HG03280 (cell line): ENCODE measurements around the gene LRRC8D.
"Not testable (repeated sequence)": the region's sequence is repeated elsewhere in the genome, so short reads cannot be mapped to it uniquely, and the experiment has no call there.

Experiments used
- ATAC-seq: cut with Tn5 transposase; IDR thresholded peaks from one replicate; pipeline ENCODE4 v1.9.1; 2021; ENCODE audit warnings: mild to moderate bottlenecking, moderate library complexity; ENCODE audit not compliant: unreplicated experiment

LRRC8D gene

DNA sequence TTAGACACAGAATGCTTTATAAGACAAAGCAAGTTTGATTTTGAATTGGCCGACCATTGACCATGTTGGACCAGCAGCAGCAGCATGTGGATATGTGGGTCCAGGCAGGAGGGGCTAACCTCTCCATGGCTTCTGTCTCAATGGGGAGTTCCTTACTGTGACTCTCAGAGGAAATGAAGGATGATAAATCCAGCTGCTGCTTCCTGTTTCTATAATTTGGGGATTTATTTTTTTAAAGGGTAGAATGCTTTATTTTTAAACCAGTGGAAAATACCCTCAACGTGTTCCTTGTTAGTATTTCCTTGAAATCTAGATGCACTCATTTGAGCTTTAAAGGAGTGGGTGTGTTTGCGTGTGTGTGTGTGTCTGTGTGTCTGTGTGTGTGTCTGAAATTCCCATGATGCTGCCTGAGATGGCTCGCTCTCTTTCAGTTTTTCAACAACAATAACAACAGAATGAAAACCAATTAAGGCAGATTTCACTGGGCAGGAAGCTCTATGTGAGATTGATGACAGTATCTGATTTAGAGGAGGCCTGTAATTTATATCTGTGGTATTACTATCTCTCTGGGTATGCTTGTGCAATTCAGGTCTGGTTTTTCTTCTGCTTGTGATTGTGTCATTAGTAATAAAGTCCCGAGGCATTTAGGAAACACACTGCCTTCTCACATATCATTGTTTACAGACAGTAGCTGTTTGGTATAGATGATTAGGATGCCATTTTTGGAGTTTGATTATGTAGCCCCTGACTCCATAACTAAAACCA is 88.0 kb downstream of the LRRC8D start:
- no peak for ATAC-seq

GRCh38 chr1:89910268-89910667 is 89.4 kb downstream of the LRRC8D start:
- ATAC-seq, result no peak

- no peak for ATAC-seq
Observed at GRCh38 chr1:89910780-89911179, 89.9 kb downstream of the LRRC8D start.

- ATAC-seq, result no peak
Observed at GRCh38 chr1:89911191-89911991, 90.6 kb downstream of the LRRC8D start.

- ATAC-seq, result no peak
Observed at GRCh38 chr1:89912073-89912472, 91.2 kb downstream of the LRRC8D start.

DNA sequence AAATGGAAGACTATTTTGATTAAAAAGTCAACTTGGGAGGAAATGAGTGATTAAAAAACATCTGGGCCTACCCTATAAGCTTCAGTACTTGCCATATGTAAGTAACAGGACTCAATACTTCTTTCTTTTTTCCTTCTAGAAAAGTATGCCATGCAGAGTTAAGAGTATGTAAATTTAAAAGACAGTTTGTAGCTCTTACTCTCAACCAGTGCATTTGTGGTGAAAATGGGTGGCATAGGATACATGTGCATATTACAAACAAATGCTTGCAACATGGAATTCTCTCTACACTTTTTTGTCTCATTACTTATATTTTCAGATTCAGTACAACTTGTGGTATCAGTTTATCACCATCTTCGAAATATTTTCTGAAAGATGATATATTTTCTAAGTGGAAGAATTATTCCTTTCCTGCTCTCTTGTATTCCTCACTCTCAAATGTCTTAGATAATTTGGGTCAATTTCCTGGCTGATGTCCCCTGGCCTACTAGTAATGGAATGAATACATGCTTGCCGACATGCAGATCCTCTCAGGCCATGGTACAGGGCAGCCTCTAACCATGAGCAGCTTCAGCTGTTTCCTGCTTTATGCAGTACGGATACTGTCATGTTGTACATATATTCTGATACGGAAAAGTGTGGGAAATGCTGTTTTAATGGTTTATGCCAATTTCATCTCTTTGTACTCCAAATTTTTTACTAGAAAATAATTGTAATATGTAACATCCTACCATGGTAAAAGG is 92.7 kb downstream of the LRRC8D start:
- ATAC-seq, result no peak

GRCh38 chr1:89917353-89917752 is 96.5 kb downstream of the LRRC8D start:
- ATAC-seq, result no peak

- ATAC-seq, result no peak
Observed at GRCh38 chr1:89918127-89918793, 97.4 kb downstream of the LRRC8D start.

DNA sequence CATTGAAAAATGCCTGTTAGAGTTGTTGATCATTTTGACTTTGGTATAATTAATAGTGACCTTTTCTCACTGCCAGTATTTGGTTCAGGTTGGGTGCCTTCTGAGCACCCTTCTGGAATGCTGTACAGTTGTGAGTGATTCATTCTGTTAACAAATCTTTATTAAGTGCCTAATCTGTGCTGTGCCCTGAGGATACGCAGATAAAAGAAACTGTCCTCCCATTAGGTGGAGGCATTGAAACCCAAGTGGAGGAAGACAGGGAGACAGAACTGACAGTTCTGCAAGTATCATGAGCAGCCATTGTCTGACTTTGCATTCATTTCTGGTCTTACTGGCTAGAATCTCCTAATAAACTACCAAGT is 97.9 kb downstream of the LRRC8D start:
- no peak for ATAC-seq

GRCh38 chr1:89919174-89919573 is 98.3 kb downstream of the LRRC8D start:
- no peak for ATAC-seq

- ATAC-seq, result no peak
Observed at GRCh38 chr1:89922911-89923310, 102.1 kb downstream of the LRRC8D start.

GRCh38 chr1:89923517-89923916 is 102.7 kb downstream of the LRRC8D start:
- no peak for ATAC-seq

DNA sequence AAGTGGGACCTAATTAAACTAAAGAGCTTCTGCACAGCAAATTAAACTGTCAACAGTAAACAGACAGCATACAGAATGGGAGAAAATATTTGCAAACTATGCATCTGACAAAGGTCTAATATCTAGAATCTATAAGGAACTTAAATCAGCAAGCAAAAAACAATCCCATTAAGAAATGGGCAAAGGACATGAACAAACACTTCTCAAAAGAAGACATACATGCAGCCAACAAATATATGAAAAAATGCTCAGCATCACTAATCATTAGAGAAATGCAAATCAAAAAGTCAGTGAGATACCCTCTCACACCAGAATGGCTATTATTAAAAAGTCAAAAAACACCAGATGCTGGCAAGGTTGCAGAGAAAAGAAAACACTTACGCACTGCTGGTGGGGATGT is 103.2 kb downstream of the LRRC8D start:
- not testable (repeated sequence) for ATAC-seq

DNA sequence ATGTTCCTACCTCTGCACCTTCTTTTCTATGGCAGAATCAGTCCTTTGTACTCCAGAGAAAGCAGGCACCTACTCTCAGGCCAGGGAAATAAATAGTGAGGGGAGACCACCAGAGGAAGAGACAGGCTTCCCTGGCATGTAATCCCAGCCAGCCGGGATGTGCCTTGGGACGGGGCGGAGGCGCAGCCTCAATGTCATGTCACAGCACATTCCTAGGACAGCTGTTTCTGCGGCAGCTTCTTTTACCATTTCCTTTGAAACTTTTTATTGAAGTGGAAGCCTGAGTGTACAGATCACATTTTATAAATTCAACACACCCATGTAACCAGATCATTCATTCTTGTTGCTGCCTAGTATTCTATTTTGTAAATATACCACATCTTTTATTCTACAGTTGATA is 106.2 kb downstream of the LRRC8D start:
- no peak for ATAC-seq

DNA sequence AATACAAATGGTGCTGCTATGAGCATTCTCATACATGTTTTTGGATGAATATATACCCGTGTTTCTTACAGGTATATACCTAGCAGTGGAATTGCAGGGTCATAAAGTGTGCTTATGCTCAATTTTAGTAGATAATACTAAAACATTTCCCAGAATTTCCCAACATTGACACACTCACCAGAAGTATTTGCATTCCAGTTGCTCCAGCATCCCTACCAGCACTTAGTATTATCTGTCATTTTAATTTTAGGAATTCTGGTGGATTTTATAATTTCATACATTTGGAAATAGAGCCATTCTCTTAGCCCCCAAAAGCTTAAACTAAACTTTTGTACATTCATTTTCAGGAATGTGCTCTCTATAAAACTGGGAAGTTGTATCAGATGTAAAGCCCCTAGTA is 106.6 kb downstream of the LRRC8D start:
- ATAC-seq, result no peak

- no peak for ATAC-seq
Observed at GRCh38 chr1:89928506-89928905, 107.7 kb downstream of the LRRC8D start.

DNA sequence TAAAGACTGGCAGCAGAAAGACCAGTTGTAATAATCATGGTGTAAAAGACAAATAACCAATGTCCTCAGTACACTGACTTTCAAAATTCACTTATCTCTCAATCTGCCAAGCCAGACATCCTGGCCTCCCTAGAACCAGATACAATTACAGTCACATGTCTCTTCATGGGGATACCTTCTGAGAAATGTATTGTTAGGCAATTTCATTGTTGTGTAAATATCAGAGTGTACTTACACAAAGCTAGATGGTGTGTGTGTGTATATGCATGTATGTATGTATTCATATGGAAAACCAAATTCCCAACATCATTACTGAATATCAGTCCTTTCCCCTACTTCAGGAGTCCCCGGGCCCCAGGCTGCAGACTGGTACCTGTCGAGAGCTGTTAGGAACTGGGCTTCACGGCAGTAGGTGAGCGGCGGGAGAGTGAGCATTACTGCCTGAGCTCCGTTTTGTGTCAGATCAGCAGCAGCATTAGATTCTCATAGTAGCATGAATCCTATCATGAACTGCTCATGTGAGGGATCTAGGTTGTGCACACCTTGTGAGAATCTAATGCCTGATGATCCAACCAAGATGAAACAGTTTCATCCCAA is 108.7 kb downstream of the LRRC8D start:
- ATAC-seq, result no peak

- no peak for ATAC-seq
Observed at GRCh38 chr1:89930579-89930978, 109.7 kb downstream of the LRRC8D start.

- ATAC-seq, result no peak
Observed at GRCh38 chr1:89931964-89932363, 111.1 kb downstream of the LRRC8D start.

GRCh38 chr1:89932598-89933364 is 111.9 kb downstream of the LRRC8D start:
- ATAC-seq, result no peak
